Measurements from ENCODE around the gene TMED4.
A peak's percentile ranks its signal among the peaks of the same experiment; 100 is the strongest.

The TMED4 gene

DNA sequence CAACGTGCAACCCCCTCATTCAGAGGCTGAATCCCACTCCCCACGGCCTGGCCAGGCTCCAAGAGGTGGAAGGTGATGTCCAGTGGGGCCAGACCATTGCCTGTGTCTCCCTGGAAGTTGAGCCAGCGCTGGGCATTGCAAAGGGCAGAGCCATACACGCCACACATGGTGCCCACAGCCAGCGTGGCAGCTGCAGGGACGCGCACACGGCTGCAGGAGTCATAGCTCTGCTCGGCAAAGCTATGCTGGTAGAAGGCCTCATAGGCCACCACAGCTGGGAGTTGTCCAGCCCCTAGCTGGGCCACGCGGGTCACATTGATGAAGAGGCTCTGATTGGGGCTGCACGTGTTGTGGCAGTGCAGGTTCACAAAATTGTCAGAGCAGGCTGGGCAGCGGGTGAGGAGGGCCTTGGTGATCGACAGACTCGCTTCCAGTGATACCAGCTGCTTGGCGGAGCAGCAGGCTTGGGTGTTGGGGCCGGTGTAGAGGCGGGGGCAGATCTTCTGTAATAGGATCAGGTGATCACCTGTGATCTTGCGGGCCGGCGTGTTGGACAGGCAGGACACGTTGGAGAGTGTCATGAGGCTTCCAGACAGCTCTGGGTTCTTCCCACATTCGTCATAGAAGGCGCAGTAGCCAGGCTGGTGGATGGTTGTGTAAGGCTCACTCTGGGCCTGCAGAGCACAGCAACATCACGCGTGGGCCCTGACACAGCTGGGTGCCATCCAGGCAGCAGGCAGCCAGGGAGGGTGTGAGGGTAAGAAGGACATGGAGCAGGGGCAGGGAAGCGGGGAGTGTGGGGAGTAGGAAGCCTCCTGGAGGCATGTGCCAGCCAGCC is 42.1 kb downstream of the TMED4 start:
- DNase-seq, result no peak

DNA sequence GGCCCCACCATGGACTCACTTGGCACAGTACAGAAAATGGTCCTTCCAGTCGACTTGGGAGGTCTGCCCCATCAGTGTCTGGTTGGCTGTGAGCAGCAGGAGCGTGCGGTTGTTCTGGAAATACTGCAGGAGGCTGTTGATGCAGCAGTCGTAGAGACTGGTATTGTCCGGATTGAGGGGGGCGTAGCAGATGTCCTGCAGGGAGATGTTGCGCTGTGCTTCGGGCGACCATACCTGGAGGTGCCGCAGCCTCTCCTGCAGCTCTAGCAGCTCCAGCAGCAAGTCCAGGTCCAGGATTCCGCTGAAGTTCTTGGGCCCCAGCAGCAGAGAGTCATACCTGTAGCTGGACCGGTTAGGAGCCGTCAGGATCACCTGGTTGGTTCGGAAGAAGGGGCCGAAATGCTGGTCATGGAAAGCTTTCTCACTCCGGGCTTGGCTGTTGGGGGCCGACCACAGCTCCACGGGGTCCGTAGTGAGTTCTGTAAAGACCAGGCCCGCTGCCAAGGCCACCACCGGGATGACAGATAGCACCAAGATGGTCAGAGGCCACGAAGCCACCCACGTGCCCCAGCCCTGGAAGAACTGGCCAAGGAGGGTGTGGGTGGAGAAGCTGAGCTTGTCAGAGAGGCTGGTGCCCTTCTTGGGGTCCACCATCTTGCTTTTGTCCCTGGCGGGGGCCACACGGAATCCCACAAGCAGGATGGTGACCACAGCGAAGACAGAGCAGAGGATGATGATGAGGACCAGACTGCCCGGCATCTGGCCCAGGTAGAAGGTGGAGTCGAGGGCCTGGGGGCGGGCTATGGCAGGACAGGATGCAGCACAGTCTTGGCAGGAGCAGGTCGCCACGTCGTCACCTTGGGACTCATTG is 43.0 kb downstream of the TMED4 start:
- DNase-seq, result no peak

DNA sequence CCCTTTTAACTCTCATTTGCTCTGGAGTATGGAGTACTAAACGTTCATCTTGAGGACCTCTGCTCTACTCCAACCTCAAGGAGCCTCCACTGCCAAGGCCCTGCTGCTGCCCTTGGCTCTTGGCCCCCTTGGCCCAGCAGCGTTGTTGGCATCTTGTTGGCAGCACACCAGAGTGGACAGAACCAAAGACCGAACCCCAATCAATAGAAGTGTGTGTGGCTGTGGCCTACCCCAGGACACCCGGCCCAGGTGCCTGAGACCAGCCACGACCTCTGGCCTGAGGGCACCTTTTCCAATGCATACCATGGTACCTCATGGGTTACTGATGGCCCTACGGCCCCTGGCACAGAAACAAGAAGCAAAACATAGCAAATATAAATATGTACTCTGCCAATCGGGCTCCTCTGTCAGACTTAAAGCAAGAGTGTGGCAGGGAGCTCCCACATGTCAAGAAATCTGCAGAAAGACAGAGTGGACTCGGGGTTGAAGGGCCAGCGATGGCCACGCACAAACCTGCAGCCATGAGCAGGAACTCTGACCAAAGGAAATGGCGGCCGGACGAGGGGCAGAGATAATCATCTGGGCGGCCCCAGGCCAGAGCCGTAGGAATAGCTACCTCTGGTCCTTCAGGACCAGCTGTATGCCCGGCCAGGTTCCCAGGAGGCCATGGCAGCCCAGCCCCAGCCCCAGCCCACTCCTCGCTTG is 43.8 kb downstream of the TMED4 start:
- DNase-seq, result no peak

DNA sequence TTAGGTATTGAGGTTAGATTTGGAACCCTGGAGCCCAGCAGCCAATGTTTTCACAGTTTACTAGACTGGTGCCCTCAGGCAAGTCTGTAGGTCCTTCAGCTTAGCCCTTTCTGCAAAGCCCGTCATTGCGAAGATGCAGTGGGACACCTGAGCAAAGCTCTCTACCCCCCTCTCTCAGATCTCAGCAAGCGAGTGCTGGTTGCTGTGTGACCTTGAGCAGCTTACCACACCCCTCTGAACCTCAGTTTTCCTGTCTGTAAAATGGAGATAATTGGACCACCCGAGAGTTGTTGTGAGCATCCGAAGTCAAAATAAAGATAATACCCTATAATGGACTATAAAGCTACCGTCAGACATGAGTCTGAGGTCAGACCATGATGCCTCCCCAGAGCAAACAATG is 44.6 kb downstream of the TMED4 start:
- no peak for DNase-seq

DNA sequence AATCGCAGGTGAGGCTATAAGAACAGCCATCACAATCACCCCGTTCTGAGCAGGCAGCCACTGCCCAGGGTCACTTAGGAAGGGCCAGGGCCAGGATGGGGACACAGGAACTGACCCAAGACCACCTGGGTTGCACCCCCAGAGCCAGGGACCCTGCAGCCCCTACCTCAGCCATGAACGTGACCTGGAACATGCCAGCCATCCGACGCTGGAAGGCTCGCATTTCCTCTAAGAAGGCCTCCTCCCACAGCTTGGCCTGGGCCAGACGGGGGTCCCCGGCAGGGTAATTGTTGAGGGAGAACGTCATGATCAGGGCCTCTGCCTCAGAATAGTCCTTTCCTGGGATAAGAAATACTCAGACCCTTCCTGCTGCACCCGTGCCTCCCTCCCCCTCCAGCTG is 45.9 kb downstream of the TMED4 start:
- no peak for DNase-seq

DNA sequence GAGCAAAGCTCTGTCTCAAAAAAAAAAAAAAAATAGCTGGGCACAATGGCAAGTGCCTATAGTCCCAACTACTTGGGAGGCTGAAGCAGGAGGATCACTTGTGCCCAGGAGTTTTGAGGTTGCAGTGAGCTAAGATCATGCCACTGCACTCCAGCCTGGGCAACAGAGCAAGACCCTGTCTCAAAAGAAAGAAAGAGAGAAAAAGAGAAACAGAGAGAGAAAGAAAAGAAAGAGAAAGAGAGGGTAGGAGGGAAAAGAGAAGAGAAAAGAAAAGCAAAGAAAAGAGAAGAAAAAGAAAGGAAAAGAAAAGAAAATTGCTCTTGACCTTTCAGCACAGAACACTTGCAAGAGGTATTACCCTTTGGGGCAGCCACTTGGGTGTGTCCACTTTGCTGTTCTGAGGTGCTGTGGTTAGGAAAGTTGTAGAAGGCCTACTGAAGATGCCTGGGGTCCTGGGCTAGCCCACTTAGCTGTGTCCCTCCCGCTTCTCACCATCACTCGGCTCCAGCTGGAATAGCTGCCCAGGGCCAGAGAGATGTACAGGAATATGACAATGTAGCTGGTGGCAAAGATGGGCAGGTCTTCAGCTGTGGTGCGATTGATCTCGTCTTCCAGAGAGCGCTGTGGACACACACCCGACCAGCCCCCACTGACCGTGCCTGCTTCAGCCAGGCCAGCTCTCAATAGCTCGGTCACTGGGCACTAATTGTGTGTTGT is 46.5 kb downstream of the TMED4 start:
- no peak for DNase-seq

DNA sequence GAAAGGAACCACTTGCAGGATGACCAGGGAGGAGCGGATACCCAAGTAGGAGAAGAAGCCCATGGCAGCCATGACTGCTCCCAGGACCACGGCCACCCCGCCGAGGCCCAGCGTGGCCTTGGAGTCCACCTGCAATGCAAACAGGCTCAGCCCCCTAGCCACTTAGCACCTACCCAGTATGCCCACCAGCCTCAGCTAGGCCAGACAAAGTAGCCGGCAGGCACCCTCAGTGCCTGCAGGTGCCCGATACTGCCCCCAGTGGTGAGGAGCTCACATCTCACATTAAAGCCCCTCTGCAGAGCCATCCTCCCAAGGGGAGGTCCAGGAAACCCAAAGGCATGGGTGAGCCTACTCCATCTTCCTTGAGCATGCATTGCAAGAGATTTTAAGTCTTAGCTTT is 47.5 kb downstream of the TMED4 start:
- DNase-seq, result peak; percentile 69

DNA sequence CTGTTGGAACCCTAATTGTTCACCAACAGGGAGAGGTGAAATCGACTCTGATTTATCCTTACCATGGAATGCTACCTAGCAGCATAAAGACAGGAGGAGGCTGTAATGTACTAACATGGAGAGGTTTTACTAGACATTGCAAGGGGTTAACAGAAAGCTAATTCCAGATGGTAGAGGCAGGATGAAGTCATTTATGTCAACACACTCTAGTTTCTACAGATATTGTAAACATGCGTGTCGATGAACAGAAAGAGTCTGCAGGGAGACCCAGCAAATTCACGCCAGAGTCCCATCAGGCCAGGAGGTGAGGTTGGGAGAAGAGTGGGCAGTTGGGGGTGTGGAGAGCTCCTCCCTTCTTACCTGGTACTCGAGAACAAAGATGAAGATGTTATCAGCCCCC is 47.9 kb downstream of the TMED4 start:
- no peak for DNase-seq

DNA sequence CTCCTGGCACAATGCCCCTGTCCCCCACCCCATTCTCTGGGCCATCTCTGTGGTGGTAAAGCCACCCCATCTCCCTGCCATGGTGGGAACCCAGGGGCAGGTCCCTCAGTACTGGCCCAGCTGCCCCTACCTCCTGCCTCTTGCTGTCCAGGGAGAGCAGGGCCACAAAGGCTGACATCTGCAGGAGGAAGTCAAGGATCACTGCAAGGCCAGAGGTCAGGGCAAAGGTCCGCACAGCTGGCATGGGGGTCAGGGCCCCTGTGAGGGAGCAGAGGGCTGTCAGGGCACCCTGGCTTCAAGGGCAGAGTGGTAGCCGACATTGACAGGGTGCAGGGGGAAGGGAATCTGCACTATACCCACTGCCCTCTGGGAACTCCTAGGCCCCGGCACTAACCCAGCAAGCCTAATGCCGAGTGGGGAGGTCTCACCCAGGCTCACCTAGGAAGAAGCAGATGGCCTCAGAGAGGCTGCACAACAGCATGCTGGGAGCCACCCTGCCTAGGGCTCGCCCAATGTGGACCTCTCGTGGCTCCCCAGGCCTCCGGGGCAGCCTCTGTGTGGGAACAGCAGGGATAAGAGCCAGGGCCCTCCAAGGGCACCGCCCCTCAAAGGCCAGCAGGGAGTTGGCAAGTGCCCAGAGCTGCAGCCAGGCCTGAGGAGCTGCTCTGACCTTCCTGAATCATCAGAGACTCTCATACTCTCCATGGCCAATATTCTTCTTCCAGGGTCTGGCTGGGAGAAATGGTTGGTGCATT is 48.6 kb downstream of the TMED4 start:
- no peak for DNase-seq

DNA sequence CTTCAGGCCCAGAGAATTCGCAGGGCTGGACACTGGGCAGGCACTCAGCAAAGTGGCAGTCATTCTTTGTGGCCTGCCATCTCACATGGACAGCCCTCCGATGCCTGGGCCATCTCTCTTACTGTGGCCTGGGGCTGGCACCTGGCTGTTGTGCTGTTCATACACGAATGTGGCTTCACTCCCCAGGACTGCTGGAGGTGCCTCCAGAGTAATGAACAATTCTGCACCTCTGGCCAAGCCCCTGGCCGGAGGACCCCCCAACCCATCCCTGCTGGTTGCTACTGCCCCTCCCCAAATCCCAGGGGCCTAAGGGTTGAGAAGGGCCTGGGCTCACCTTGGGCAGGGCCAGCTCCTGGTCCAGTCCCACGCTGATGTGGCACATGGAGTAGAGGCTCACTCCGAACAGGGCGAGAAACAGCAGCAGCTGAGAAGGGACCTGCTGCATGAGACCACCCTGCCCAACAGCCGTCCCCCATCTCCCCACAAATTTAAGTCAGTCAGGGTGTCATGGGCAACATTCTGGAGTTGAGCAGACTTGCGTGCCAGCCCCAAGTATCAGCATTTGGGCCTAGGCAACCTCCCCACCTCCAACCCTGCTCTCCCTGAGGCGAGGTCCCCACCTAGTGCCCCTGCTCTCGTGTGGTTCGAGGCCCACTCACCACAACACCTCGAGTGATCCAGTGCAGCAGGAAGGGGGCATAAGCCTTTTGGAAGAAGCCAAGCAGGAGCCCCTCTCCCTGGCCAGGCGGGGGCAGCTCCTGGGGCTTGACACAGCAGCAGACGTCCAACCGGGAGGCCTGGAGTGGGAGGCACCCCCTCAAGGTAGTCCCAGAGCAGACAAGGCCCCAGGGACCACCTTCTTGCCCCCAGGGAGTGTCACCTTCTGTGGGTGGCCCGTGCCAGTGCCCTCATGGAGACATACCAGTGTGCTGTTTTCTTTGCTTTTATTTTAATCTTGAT is 50.3 kb downstream of the TMED4 start:
- no peak for DNase-seq

DNA sequence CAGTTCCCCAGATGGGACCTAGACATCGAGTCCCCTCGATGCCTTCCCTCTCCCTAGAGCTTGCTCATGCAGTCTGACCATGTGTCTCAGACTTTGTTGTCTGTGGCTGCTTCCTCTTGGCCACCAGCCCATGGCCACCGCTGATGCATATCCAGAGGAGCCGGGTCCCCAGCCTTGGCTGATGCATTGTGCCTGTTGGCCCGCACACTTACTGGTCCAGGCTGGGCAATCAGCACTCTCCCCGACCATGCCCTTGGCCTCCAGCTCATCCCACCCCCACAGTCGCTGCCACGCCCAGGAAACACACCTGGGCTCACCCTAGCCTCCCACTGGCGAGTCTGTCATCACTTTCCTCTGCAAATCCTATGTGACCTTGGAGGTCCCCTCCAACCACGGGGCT is 51.0 kb downstream of the TMED4 start:
- DNase-seq, result no peak

All from NCI-H146 (cell line).